Mucosa of descending colon (tissue), 3 donors: ENCODE measurements around the gene IZUMO4. TPM values are rescaled to one million over a fixed set of nuclear protein-coding genes. Genes with fewer than 3 reads are reported as not detected.

Experiments used
- ATAC-seq: fragments of 200-7000 bp; cut with Tn5 transposase; one replicate; pipeline ENCODE4 v1.9.1; 2020; ENCODE audit warnings: mild to moderate bottlenecking, moderate library complexity
- DNase-seq, 3 donors: peaks; one replicate each; pipeline ENCODE4 v3.0.0-alpha.2; 2020
- H3K36me3 ChIP-seq: fragments of 200-600 bp; one replicate; pipeline ENCODE4 v1.8.0; 2021; ENCODE audit warnings: low read depth, mild to moderate bottlenecking
- H3K4me1 ChIP-seq: fragments of 200-600 bp; one replicate; pipeline ENCODE4 v1.8.0; 2021; ENCODE audit warnings: low read depth, mild to moderate bottlenecking
- H3K4me3 ChIP-seq: fragments of 200-600 bp; one replicate; pipeline ENCODE4 v1.8.0; 2021; ENCODE audit warnings: mild to moderate bottlenecking
- H3K9me3 ChIP-seq: fragments of 200-600 bp; one replicate; pipeline ENCODE4 v1.8.0; 2021; ENCODE audit warnings: mild to moderate bottlenecking
- intact Hi-C, 2 donors: fragments of 100-400 bp; cut with DNase I in 1 of 2; cut with micrococcal nuclease in 1 of 2; formaldehyde crosslinking; loops; one replicate each; pipeline versions ENCODE4 v1.11.0 to v1.11.1; 2022; cut with DNase I, micrococcal nuclease
- total RNA-seq, 3 donors: library from RNA; stranded (reverse); fragmentation: NEBNext Ultra II Directional in 2 of 3; extraction: Animal tissue kit (Norgen Biotek cat#: 25700) in 2 of 3; gene quantifications; one replicate each; pipeline versions ENCODE4 v1.2.1 to v1.2.4, GENCODE V29; 2021 to 2023
- TF ChIP-seq, protein P1 (sequence below): fragments of 200-600 bp; IDR thresholded peaks from one replicate; pipeline ENCODE4 v1.8.0; 2022; ENCODE audit warnings: antibody characterized with exemption, mild to moderate bottlenecking
- donor health status: DM: no; HTN: no; CAD: no; lungs with moderate emphysema.
- donor health status: DM: no; HTN: no; CAD: no.
- donor health status: DM: no; HTN: yes; CAD: no.

Gene IZUMO4
- total RNA-seq, 3 donors from 2014 or later, result 2.2 to 5.3 (median 3.4) TPM

DNA sequence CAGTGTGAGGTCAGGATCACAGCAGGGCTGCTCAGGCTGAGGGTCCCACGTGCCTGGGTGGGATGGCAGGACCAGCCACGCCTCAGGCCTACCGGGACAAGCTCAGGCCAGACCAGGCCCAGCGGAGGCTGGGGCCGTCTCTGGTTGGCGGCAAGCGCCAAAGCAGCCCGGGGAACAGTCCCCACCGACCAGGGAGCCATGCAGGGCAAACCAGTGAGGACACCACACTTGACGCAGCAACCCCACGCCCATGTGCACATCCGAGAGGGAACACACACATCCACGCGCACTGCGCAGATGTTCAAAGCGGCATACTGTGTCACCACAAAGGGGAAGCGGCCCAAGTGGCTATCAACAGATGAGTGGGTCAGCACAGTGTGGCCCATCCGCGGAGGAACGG lies 15.2 kb downstream of the IZUMO4 start:
- DNase-seq (no peak), ATAC-seq (no peak)
- no peaks in the 10 kb centered on the region for H3K4me1 ChIP-seq
- TF ChIP-seq, protein P1, sequence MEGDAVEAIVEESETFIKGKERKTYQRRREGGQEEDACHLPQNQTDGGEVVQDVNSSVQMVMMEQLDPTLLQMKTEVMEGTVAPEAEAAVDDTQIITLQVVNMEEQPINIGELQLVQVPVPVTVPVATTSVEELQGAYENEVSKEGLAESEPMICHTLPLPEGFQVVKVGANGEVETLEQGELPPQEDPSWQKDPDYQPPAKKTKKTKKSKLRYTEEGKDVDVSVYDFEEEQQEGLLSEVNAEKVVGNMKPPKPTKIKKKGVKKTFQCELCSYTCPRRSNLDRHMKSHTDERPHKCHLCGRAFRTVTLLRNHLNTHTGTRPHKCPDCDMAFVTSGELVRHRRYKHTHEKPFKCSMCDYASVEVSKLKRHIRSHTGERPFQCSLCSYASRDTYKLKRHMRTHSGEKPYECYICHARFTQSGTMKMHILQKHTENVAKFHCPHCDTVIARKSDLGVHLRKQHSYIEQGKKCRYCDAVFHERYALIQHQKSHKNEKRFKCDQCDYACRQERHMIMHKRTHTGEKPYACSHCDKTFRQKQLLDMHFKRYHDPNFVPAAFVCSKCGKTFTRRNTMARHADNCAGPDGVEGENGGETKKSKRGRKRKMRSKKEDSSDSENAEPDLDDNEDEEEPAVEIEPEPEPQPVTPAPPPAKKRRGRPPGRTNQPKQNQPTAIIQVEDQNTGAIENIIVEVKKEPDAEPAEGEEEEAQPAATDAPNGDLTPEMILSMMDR, result no peak
- H3K9me3 ChIP-seq, result no peaks in the 10 kb centered on the region
- intact Hi-C loops, result no loop called here
- H3K4me3 ChIP-seq, result no peak overlapping the region
- peaks cover 69% of the 10 kb centered on the region for H3K36me3 ChIP-seq

DNA sequence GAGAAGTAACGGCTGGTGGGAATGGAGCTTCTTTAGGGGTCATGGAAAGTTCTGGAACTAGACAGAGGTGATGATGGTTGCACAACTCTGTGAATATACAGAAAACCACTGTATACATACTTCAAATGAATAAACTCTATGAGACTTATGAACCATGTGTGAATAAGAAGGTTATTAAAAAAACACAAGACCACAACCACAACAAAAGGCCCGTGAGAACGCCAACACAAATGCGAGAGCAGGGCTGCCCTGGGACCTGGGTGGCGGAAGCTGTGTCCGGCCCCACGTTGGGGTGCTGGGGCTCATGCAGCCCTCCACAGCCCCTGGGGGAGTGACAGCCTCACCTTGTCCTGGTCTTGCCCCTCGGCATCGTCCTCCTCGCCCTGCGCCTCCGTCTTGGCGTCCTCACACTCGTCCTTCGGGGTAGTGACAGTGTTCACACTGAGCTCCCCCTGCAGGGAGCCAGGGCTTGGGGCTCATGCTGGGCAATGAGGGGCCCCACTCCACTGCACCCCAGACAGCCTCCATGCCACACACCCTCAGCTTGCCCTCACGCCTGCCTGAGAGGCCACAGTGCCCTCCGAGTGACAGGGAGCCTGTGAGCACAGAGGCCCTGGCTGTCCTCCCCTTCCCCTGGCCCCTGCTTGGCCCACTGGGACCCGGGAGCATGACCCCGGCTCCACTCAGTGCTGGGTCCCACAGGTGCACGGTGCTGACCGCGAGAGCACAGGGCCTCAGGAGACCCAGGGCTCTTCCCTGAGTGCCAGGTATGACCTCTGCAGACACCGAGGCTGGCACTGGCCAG lies 16.0 kb downstream of the IZUMO4 start:
- intact Hi-C loops, result no loop called here
- TF ChIP-seq, protein P1, result no peak
- no peak for DNase-seq
- Histone ChIP-seq H3K4me3 (no peak overlapping the region), H3K36me3 (peaks cover 73% of the 10 kb centered on the region), H3K9me3 (no peaks in the 10 kb centered on the region), H3K4me1 (no peaks in the 10 kb centered on the region)
- ATAC-seq, result no peak

DNA sequence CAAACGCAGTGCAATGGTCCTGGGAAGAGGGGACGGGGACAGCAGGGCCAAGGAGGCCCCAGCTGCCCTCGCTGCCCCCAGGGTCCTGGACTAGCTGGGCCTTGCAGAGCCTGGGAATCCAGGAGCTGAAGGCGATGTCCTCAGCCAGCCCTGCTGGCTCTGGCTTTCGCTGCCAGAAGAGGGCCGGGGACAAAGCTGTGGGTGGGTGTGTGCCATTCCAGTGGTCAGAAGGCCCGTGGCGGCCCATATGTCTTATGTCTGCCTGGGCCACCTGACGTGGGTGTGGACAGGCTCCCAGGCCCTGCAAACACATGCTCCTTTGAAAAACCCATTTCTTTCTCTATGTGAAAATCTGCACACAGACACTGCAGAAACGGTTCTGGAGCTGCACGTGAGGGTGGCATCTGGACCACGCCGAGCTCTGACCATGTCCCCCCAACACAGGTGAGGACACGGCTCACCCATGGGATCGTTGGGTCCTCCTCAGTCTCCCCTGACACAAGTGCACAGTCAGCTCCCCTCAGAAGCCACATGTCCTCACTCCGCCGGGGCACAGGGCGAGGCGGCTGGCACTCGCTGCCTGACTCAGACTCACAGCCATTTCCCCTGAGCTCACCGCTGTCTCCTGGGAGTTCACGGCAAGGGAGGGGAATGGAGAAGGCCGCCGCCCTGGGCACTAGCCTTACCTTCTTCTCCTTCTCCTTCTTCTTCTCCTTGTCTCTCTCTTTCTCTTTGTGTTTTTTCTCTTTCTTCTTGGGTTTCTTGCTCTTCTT lies 16.9 kb downstream of the IZUMO4 start:
- Histone ChIP-seq H3K9me3 (no peaks in the 10 kb centered on the region), H3K36me3 (peaks cover 73% of the 10 kb centered on the region), H3K4me1 (no peaks in the 10 kb centered on the region), H3K4me3 (no peak overlapping the region)
- ATAC-seq (no peak), DNase-seq (no peak)
- TF ChIP-seq, protein P1, result no peak
- intact Hi-C loops, result no loop called here

DNA sequence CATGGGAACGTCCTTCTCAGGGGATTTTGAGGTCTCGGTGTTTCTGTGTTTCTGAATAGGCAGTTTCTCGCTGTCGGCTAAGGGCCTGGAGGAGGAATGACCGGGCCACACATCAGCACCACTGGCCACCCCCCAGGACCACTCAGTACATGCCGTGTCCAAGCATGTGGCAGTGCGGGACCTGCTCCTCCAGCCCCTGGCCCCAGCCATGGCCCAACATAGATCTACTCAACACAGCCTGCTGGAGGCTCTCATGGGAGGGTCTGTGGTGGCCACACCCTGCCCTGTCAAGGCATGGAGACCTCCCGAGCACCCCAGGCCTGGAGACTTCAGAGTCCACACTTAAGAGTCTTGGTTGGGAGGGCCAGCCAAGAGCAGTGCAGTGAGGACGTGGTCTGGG lies 17.5 kb downstream of the IZUMO4 start:
- Histone ChIP-seq H3K9me3 (no peaks in the 10 kb centered on the region), H3K4me3 (no peak overlapping the region), H3K36me3 (peaks cover 72% of the 10 kb centered on the region), H3K4me1 (no peaks in the 10 kb centered on the region)
- no peak for ATAC-seq
- TF ChIP-seq, protein P1, result no peak
- DNase-seq, result no peak
- intact Hi-C loops, result no loop called here

DNA sequence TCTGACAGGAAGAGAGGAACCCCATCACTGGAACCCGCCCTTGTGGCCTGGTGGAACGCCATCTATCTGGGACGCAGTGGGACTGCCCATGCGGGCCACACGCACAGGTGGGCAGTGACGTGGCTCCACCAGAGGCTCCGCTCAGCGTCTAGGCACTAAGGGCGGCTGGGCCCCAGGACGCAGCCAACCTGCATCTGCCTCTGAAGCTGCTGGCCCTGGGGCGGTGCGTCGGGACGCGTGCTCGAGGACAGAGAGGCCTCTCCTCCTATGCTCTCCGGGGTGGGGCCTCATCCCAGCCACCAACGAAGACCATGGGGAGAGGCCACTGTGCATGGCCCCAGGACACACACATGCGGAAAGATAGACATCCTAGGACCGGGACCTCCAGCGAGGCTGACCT lies 18.1 kb downstream of the IZUMO4 start:
- intact Hi-C loops, result no loop called here
- ATAC-seq (no peak), DNase-seq (no peak)
- H3K4me3 ChIP-seq, result no peak overlapping the region
- TF ChIP-seq, protein P1, result no peak
- H3K9me3 ChIP-seq, result no peaks in the 10 kb centered on the region
- H3K36me3 ChIP-seq, result peaks cover 67% of the 10 kb centered on the region
- no peaks in the 10 kb centered on the region for H3K4me1 ChIP-seq
